Epithelial cell of esophagus (primary cell): ENCODE results near the gene ANXA6.
A peak's percentile ranks its signal among the peaks of the same experiment; 100 is the strongest.

Experiments used
- DNase-seq: peaks from one replicate; pipeline ENCODE4 v3.0.0; 2010; ENCODE audit warnings: low read depth
- H3K4me3 ChIP-seq: 2 replicates; pipeline ENCODE4 v1.5.1; 2011; ENCODE audit warnings: mild to moderate bottlenecking, low read length, control low read depth
- CTCF ChIP-seq: IDR thresholded peaks from 2 replicates; pipeline ENCODE4 v1.5.1; 2011; ENCODE audit warnings: low read depth, mild to moderate bottlenecking, low read length, control low read depth, inconsistent platforms; ENCODE audit not compliant: insufficient read depth; ENCODE audit errors: missing control alignments

The ANXA6 gene

GRCh38 chr5:151073280-151073679 lies 84.3 kb downstream of the ANXA6 start:
- H3K4me3 ChIP-seq = no peak overlapping the region
- no peak for TF ChIP-seq CTCF
- DNase-seq = no peak

- H3K4me3 ChIP-seq = no peak overlapping the region
- TF ChIP-seq CTCF = no peak
- peak; percentile 95 for DNase-seq
Measured at GRCh38 chr5:151072630-151073025, 85.0 kb downstream of the ANXA6 start.

- no peak overlapping the region for H3K4me3 ChIP-seq
- DNase-seq = no peak
- TF ChIP-seq CTCF = no peak
Measured at GRCh38 chr5:151071848-151072629, 85.5 kb downstream of the ANXA6 start.

GRCh38 chr5:151071021-151071420 lies 86.6 kb downstream of the ANXA6 start:
- no peak overlapping the region for H3K4me3 ChIP-seq
- DNase-seq = no peak
- TF ChIP-seq CTCF = no peak

- H3K4me3 ChIP-seq = no peak overlapping the region
- DNase-seq = no peak
- no peak for TF ChIP-seq CTCF
Measured at GRCh38 chr5:151070449-151070848, 87.1 kb downstream of the ANXA6 start.

GRCh38 chr5:151068433-151069197 lies 89.0 kb downstream of the ANXA6 start:
- TF ChIP-seq CTCF = no peak
- no peak for DNase-seq
- no peak overlapping the region for H3K4me3 ChIP-seq
